ENCODE data around the gene ARTN.

The ARTN gene

DNA sequence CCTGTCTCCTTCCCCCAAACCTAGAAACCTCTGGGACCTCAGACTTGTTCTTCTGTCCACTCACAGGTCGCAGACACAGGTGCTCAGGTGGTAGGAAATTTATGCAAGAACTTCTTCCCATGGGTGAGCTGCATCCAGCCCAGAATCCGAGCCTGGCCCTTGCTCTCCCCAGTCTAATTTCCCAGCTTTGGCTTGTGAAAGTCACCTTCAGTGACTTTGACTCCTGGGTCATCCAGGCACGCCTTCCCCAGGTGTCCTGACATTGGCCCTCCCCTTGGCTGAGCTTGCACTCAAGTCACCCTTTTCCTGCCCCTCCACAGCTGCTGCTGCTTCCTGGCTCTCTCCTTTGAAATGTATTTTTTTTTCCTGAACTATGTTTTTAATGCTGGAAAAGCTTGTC, 19.8 kb downstream of the ARTN start:
- TF ChIP-seq, protein P1, sequence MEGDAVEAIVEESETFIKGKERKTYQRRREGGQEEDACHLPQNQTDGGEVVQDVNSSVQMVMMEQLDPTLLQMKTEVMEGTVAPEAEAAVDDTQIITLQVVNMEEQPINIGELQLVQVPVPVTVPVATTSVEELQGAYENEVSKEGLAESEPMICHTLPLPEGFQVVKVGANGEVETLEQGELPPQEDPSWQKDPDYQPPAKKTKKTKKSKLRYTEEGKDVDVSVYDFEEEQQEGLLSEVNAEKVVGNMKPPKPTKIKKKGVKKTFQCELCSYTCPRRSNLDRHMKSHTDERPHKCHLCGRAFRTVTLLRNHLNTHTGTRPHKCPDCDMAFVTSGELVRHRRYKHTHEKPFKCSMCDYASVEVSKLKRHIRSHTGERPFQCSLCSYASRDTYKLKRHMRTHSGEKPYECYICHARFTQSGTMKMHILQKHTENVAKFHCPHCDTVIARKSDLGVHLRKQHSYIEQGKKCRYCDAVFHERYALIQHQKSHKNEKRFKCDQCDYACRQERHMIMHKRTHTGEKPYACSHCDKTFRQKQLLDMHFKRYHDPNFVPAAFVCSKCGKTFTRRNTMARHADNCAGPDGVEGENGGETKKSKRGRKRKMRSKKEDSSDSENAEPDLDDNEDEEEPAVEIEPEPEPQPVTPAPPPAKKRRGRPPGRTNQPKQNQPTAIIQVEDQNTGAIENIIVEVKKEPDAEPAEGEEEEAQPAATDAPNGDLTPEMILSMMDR (IDR thresholded peaks at IDR 0.05): no peak
- Mint-ChIP-seq H3K36me3 (ENCODE audit: low read depth) (peaks cover 19% of the 10 kb centered on the region), H3K27me3 (ENCODE audit: low read depth, poor library complexity) (no peaks in the 10 kb centered on the region), H3K9me3 (no peaks in the 10 kb centered on the region), H3K4me1 (peaks cover 49% of the 10 kb centered on the region), H3K27ac (peak overlapping the region; percentile 70), H3K4me3 (peak overlapping the region; percentile 24)
- no peak for DNase-seq

DNA sequence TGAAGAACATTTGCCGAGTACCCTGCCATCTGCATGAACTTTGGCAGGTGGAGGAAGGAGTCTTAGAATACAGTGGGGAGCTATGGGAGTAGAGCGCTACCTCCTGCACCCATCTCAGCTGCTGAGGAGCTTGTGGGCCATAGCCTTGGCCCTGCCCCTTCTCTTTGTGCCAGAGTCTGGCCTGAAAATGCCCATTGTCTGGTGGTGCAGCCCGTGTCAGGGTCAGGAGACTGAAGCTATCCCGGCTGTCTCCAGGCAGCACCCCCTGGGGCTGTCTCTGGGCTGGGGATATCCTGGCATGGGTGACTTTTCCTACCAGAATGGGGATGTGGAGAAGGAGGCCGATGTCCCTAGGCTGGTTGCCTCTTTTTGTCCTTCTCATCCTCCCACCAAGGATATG, 20.4 kb downstream of the ARTN start:
- TF ChIP-seq, protein P1 (IDR thresholded peaks at IDR 0.05): no peak
- no peak for DNase-seq
- Mint-ChIP-seq H3K36me3 (ENCODE audit: low read depth) (peaks cover 20% of the 10 kb centered on the region), H3K4me3 (no peak overlapping the region), H3K9me3 (no peaks in the 10 kb centered on the region), H3K27ac (no peak overlapping the region), H3K4me1 (peaks cover 43% of the 10 kb centered on the region), H3K27me3 (ENCODE audit: low read depth, poor library complexity) (no peaks in the 10 kb centered on the region)

GRCh38 chr1:43956234-43956633, 22.6 kb downstream of the ARTN start:
- no peaks in the 10 kb centered on the region for H3K9me3 Mint-ChIP-seq
- peaks cover 15% of the 10 kb centered on the region for H3K36me3 Mint-ChIP-seq (ENCODE audit: low read depth)
- DNase-seq: no peak
- H3K27ac Mint-ChIP-seq: no peak overlapping the region
- H3K4me1 Mint-ChIP-seq: peaks cover 32% of the 10 kb centered on the region
- H3K4me3 Mint-ChIP-seq: no peak overlapping the region
- no peaks in the 10 kb centered on the region for H3K27me3 Mint-ChIP-seq (ENCODE audit: low read depth, poor library complexity)
- TF ChIP-seq, protein P1 (IDR thresholded peaks at IDR 0.05): no peak

GRCh38 chr1:43957407-43958040, 23.9 kb downstream of the ARTN start:
- TF ChIP-seq, protein P1 (IDR thresholded peaks at IDR 0.05): no peak
- H3K27me3 Mint-ChIP-seq (ENCODE audit: low read depth, poor library complexity): no peaks in the 10 kb centered on the region
- H3K4me1 Mint-ChIP-seq: peaks cover 27% of the 10 kb centered on the region
- no peak for DNase-seq
- H3K9me3 Mint-ChIP-seq: no peaks in the 10 kb centered on the region
- H3K36me3 Mint-ChIP-seq (ENCODE audit: low read depth): peaks cover 16% of the 10 kb centered on the region
- peak overlapping the region; percentile 77 for H3K27ac Mint-ChIP-seq
- H3K4me3 Mint-ChIP-seq: no peak overlapping the region

- Mint-ChIP-seq H3K27ac (peak overlapping the region; percentile 70), H3K4me1 (peaks cover 16% of the 10 kb centered on the region), H3K4me3 (no peak overlapping the region), H3K9me3 (no peaks in the 10 kb centered on the region), H3K36me3 (ENCODE audit: low read depth) (peaks cover 16% of the 10 kb centered on the region), H3K27me3 (ENCODE audit: low read depth, poor library complexity) (no peaks in the 10 kb centered on the region)
- DNase-seq: no peak
- TF ChIP-seq, protein P1 (IDR thresholded peaks at IDR 0.05): no peak
Observed at GRCh38 chr1:43958351-43959255, 25.0 kb downstream of the ARTN start.

Measured in nephron progenitor cell (in vitro differentiated cells).